Glutamatergic neuron (in vitro differentiated cells): Measurements from ENCODE around the gene ALDH4A1. TPM values are rescaled to one million over a fixed set of nuclear protein-coding genes. Genes with fewer than 3 reads are reported as not detected.

Experiments
- DNase-seq: peaks from one replicate; pipeline ENCODE4 v3.0.0; 2022
- H3K27ac Mint-ChIP-seq: one replicate; pipeline ENCODE4 v1.8.0; 2020; ENCODE audit warnings: mild to moderate bottlenecking, mixed read lengths, inconsistent platforms; ENCODE audit not compliant: unreplicated experiment
- H3K27me3 Mint-ChIP-seq: one replicate; pipeline ENCODE4 v1.8.0; 2020; ENCODE audit warnings: mild to moderate bottlenecking, moderate library complexity, mixed read lengths, inconsistent platforms; ENCODE audit not compliant: unreplicated experiment
- H3K36me3 Mint-ChIP-seq: one replicate; pipeline ENCODE4 v1.8.0; 2020; ENCODE audit warnings: mild to moderate bottlenecking, mixed read lengths, inconsistent platforms; ENCODE audit not compliant: unreplicated experiment
- H3K4me1 Mint-ChIP-seq: one replicate; pipeline ENCODE4 v1.8.0; 2020; ENCODE audit warnings: mild to moderate bottlenecking, low read depth, mixed read lengths, inconsistent platforms; ENCODE audit not compliant: unreplicated experiment
- H3K4me3 Mint-ChIP-seq: one replicate; pipeline ENCODE4 v1.8.0; 2020; ENCODE audit warnings: mild to moderate bottlenecking, mixed read lengths, inconsistent platforms; ENCODE audit not compliant: unreplicated experiment
- H3K9me3 Mint-ChIP-seq: one replicate; pipeline ENCODE4 v1.8.0; 2020; ENCODE audit warnings: mild to moderate bottlenecking, moderate library complexity, mixed read lengths, inconsistent platforms; ENCODE audit not compliant: unreplicated experiment
- CTCF ChIP-seq: fragments of 200-600 bp; sonication (generic); IDR thresholded peaks from one replicate; pipeline ENCODE4 v1.5.0; 2021; ENCODE audit not compliant: partially characterized antibody, unreplicated experiment
- total RNA-seq: library from RNA; stranded (reverse); fragmentation: NEBNext Ultra II Directional; extraction: Animal tissue kit (Norgen Biotek cat#: 25700); gene quantifications from one replicate; pipeline ENCODE4 v1.2.1, GENCODE V29; 2021; ENCODE audit not compliant: unreplicated experiment

ALDH4A1 gene
- total RNA-seq, 1 donor from 2014 or later = 28.9 TPM

- Mint-ChIP-seq H3K27ac (no peak overlapping the region), H3K4me1 (no peaks in the 10 kb centered on the region), H3K4me3 (no peak overlapping the region), H3K27me3 (no peaks in the 10 kb centered on the region), H3K36me3 (no peaks in the 10 kb centered on the region), H3K9me3 (no peaks in the 10 kb centered on the region)
- DNase-seq = no peak
- TF ChIP-seq CTCF = no peak
Observed at GRCh38 chr1:18861590-18861989, 40.8 kb downstream of the ALDH4A1 start.

DNA sequence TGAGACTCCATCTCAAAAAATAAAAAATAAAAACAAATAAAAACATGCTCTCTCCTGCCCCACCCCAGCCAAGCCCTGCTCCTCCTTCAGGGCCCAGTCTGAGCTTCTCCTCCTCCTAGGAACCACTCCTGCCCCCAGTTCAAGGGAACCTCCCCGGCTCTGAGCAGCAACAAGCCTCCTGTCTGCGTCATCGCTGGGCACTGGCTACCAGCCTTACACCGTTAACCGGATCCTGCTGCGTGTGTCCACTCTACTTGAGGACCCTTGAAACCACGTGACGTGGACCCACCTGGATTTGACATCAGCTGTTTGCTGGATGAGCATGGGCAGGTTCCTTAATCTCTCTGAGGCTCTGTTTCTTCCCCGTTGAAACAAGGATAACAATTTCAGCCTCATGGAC lies 41.3 kb downstream of the ALDH4A1 start:
- H3K9me3 Mint-ChIP-seq = no peaks in the 10 kb centered on the region
- no peak overlapping the region for H3K27ac Mint-ChIP-seq
- peaks cover 2% of the 10 kb centered on the region for H3K27me3 Mint-ChIP-seq
- DNase-seq = no peak
- H3K4me1 Mint-ChIP-seq = no peaks in the 10 kb centered on the region
- H3K4me3 Mint-ChIP-seq = no peak overlapping the region
- H3K36me3 Mint-ChIP-seq = peaks cover 2% of the 10 kb centered on the region
- TF ChIP-seq CTCF = no peak

DNA sequence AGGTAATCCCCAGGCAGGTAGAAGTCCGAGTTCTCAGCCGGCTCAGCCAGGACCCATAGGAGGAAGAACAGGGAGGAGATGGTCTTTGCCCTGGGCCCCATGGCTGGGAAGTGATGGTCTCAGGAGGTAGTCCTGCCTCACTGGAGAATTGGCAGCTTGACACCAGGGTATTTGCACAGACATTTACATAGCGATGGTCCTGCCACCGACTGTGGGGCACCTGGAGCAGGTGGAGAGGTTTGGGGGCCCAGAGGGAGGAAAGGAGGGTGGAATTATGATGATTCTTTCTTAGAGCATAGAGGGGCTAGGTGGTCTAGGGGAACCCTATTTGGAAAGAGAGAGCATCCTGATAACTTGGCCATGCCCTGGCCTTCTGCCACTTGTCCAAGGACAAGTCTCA lies 42.8 kb downstream of the ALDH4A1 start, which contains the start of gene TAS1R2:
TSS of gene TAS1R2 (minus strand) at position 101 of the 400 bp plus-strand sequence. CDS start at position 101, 0 bp downstream.
- H3K27ac Mint-ChIP-seq = no peak within 1 kb of the TSS
- H3K4me1 Mint-ChIP-seq = no peaks in the 10 kb centered on the region
- H3K9me3 Mint-ChIP-seq = no peaks in the 10 kb centered on the region
- peaks cover 2% of the 10 kb centered on the region for H3K27me3 Mint-ChIP-seq
- H3K36me3 Mint-ChIP-seq = peaks cover 4% of the 10 kb centered on the region
- no peak for TF ChIP-seq CTCF
- DNase-seq = no peak
- H3K4me3 Mint-ChIP-seq = no peak within 1 kb of the TSS

GRCh38 chr1:18858070-18858688 lies 44.2 kb downstream of the ALDH4A1 start:
- DNase-seq = no peak
- peaks cover 2% of the 10 kb centered on the region for H3K27me3 Mint-ChIP-seq
- peaks cover 4% of the 10 kb centered on the region for H3K36me3 Mint-ChIP-seq

More at GRCh38 chr1:18858070-18858688, 44.2 kb downstream of the ALDH4A1 start:
- no peak for TF ChIP-seq CTCF
- Mint-ChIP-seq H3K27ac (no peak overlapping the region), H3K4me1 (no peaks in the 10 kb centered on the region), H3K9me3 (no peaks in the 10 kb centered on the region), H3K4me3 (no peak overlapping the region)
